ENCODE results near the gene TSPAN7.

The TSPAN7 gene

DNA sequence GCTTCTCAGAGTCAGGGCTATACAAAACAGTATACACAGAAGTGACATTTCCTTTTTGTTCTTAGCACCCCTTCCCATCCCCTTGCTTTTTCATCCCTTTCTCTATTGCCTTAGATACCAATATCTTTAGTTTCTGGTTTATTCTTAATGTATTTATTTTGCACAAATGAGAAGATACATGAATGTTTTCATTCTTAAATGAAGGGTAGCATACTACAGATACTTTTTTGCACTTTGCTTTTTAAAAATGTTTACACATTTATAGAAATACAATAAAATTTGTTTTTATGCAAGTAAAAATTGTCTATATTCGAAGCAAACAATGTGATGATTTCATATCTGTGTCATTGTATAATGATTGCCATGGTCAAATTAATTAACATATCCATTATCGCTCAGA is 33.1 kb downstream of the TSPAN7 start:
- DNase-seq (ENCODE audit: low read depth, low spot score): no peak

DNA sequence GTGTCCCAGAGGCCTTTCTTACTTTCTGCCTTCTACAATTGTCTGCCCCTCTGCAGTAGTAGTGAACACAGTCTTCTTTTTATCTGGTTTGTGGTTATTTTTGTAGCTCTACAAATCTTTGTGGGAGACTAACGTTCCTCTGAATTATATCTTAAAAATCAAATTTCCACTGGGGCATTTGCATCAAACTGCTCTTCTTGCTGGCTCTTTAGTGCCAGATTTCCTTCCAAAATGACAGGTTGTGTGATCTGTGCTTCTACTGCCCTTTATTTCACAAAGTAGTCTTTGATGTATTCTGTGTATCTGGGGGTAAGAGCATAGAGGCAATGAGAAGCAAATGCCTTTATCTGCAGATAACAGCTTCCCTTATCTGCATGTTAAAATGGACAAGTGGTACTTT is 34.5 kb downstream of the TSPAN7 start:
- DNase-seq (ENCODE audit: low read depth, low spot score): no peak

DNA sequence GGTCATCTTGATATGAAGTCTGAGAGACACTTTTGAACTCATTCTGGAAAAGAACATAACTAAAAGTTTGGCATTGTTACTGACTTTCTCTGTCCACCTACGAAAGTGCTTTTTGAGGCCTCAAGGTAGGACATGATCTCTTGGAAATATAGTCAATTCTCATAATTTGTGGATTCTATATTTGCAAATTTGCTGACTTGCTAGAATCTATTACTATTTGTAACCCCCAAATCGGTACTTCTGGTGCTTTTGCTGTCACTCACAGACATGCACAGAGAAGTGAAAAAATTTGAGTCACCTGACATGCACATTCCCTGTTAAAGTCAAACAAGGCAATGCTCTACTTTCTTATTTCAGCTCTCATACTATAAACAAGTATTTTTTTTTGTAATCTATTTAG is 35.6 kb downstream of the TSPAN7 start:
- DNase-seq (ENCODE audit: low read depth, low spot score): no peak

GRCh38 chrX:38599796-38600755 is 38.7 kb downstream of the TSPAN7 start:
- no peak for DNase-seq (ENCODE audit: low read depth, low spot score)

DNA sequence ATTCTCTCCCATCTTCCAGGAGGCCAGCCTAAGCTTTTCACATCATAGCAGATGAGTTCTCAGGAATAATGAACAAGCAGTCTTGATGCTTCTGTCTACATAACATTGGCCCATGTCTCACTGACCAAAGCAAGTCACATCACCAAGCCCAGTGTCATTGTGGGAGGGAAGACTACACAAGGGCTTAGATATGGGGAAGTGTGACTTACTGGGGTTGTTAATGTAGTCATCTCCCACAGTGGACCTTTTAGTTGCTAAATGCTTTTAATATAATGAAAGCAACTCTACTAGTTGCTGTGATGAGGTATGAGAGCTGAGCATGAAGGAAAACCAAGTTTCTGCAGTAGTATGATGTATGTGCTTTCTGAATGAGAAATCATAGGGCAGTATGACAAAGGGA is 40.5 kb downstream of the TSPAN7 start:
- DNase-seq (ENCODE audit: low read depth, low spot score): no peak

GRCh38 chrX:38606821-38607220 is 45.5 kb downstream of the TSPAN7 start:
- DNase-seq (ENCODE audit: low read depth, low spot score): no peak

DNA sequence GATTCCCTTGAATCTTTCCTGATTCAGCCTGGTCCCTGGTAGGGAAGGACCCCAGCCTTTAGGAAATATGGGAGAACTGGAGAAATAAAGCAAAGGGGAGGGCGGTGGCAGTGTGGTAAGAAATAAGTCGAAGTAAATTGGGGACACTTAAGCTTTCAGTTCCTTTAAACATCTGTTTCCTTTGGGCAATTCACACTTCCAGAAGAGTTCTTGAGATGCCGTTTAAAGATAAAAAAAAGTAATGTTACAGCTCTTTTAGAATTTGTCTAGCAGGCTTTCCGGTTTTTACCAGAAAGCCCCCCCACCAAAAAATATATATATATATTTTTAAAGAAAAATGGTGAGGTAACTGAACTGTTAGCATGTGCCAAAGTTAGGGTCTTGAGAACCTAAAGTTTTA is 46.6 kb downstream of the TSPAN7 start:
- no peak for DNase-seq (ENCODE audit: low read depth, low spot score)

- no peak for DNase-seq (ENCODE audit: low read depth, low spot score)
Observed at GRCh38 chrX:38610849-38611248, 49.5 kb downstream of the TSPAN7 start.

GRCh38 chrX:38612281-38612680 is 50.9 kb downstream of the TSPAN7 start:
- DNase-seq (ENCODE audit: low read depth, low spot score): no peak

- no peak for DNase-seq (ENCODE audit: low read depth, low spot score)
Observed at GRCh38 chrX:38614485-38614884, 53.1 kb downstream of the TSPAN7 start.

- no peak for DNase-seq (ENCODE audit: low read depth, low spot score)
Observed at GRCh38 chrX:38616904-38617303, 55.6 kb downstream of the TSPAN7 start.

DNA sequence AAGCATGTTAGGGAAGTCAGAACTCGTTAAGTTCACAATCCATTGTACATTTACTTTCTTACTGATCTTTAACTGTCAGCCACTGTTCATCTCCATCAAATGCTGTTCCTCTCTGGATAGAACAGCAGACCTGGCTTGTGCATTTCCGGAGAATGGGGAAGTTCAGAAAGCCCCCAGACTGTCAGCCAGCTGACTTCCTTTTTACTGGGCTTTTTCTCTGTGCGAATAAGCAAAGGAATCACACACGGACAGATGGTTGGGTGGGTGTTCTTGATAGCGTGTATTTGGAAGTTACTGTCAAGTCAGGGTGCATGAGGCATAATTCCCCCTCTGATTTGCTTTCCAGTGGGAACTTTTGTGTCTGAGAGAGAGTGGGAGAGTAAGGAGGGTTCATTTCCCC is 56.8 kb downstream of the TSPAN7 start:
- DNase-seq (ENCODE audit: low read depth, low spot score): no peak

GRCh38 chrX:38620623-38621022 is 59.3 kb downstream of the TSPAN7 start:
- no peak for DNase-seq (ENCODE audit: low read depth, low spot score)

DNA sequence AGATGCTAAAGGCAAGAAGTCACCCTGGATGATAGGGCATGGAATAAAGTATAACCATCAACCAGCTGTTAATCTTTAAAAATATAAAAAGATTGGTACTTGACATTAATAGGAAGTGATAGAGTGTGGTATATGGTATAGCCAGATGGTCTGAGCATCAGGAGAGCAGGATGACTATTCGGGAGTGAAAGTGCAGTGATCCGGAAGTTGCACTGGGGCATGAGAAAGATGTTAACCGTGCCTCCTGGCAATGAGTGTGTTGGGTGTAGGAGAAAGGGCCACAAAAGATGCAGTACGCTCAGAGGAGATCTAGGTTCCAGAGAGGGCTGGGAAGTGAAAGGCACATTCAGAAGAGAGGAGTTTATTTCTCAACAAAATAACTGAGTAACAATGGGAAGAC is 65.0 kb downstream of the TSPAN7 start:
- DNase-seq (ENCODE audit: low read depth, low spot score): no peak

DNA sequence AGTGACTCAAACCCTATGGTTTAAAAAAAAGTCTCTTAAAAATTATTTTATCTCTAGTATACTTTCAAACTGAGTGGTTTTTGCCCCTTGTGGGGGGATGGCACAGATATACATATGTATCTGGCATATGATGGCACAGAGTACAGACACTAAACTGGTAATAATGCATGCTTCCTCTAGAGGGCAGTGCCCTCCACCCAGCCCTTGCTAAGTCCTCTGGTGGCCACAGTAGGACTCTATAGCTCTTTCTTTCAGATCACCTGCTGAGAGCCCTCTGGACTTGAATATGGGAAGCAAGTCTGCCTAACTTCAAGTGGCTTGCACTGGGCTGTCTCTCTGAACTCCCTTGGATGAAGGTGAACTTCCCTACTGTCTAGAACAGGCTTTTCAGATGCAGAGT is 66.3 kb downstream of the TSPAN7 start:
- peak; percentile 63 for DNase-seq (ENCODE audit: low read depth, low spot score)

- DNase-seq (ENCODE audit: low read depth, low spot score): no peak
Observed at GRCh38 chrX:38628587-38628986, 67.2 kb downstream of the TSPAN7 start.

DNA sequence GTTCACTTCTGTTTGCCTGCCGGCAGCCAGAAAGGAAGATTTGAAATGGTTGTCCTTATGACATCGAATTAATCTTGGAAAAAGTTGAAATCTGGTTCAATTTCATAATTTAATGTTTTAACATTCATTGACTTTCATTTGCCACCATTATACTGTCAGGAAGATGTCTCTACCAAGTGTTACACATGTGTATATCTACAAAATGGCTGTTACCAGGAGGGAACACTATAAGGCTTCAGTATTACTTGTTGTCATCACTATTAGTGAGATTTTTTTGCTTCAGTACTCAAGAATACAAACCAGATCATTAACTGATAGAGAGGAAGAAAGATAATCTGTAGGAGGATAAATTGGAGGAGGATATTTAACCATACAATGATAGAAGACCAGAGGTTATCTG is 71.2 kb downstream of the TSPAN7 start:
- DNase-seq (ENCODE audit: low read depth, low spot score): no peak

- no peak for DNase-seq (ENCODE audit: low read depth, low spot score)
Observed at GRCh38 chrX:38634665-38635064, 73.3 kb downstream of the TSPAN7 start.

GRCh38 chrX:38636949-38637819 is 75.8 kb downstream of the TSPAN7 start:
- no peak for DNase-seq (ENCODE audit: low read depth, low spot score)

- DNase-seq (ENCODE audit: low read depth, low spot score): no peak
Observed at GRCh38 chrX:38638952-38639529, 77.7 kb downstream of the TSPAN7 start.

GRCh38 chrX:38639730-38640129 is 78.4 kb downstream of the TSPAN7 start:
- no peak for DNase-seq (ENCODE audit: low read depth, low spot score)

DNA sequence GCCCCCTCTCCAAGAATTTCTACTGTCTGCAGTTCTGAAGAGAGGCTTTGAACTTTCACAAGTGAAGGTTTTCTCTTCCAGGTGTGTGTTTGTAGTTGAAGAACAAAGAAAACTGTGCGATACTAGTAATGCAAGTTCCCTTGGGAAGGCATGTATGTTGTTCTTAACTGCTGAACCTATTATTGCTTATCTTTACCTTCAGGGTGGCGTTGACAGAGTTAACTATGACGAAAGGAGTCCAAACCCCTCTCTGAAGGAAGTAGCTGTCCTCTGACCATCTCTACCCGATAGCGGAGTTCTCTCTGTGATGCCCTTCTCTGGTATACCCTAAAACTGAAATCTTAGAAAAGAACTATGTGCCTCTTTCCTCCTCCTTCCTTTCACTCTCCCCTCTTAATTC is 79.9 kb downstream of the TSPAN7 start:
- DNase-seq (ENCODE audit: low read depth, low spot score): no peak
